MM.1S (cell line): ENCODE measurements around the gene KLC1.

ENCODE experiments used
- CTCF ChIP-seq: fragments of 300-600 bp; sonication (generic); IDR thresholded peaks from 2 replicates; pipeline ENCODE4 v1.5.1; 2016; ENCODE audit warnings: antibody characterized with exemption, low read length, mixed read lengths
- EZH2 ChIP-seq: fragments of 300-600 bp; sonication (generic); optimal IDR thresholded peaks from 2 replicates; pipeline ENCODE3; 2017; ENCODE audit warnings: low read depth, mild to moderate bottlenecking, antibody characterized with exemption, low read length, mixed read lengths
- EZH2phosphoT487 ChIP-seq: fragments of 300-600 bp; sonication (generic); IDR thresholded peaks from 2 replicates; pipeline ENCODE4 v1.6.1; 2018; ENCODE audit warnings: antibody characterized with exemption, low read length

DNA sequence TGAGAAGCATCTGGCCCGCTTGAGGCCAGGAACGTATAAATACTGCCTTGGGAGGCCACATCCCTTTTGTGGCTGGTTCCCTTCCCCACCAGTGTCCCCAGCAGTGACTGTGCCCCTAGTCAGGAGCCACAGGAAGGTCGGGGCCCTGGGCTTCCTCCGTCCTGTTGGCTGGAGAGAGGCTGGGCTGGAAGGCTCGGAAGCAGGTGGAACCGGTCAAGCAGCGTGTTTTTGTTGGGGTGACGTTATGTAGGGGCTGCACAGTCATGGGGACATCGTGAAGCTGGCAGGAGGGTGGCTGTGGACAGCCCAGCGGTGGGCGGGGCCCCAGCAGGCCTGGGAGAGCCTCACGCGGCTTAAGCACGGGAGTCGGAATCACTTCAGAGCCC, 76.1 kb downstream of the KLC1 start:
- TF ChIP-seq CTCF: no peak
- TF ChIP-seq EZH2: no peak
- TF ChIP-seq EZH2phosphoT487: no peak
